Fibroblast of mammary gland (primary cell): ENCODE data around the gene MED12L.

Experiments
- DNase-seq: peaks from one replicate; pipeline ENCODE4 v3.0.0-alpha.2; 2010; ENCODE audit warnings: low read depth
- H3K4me3 ChIP-seq: 2 replicates; pipeline ENCODE4 v1.5.1; 2011; ENCODE audit warnings: low read depth, mild to moderate bottlenecking, low read length, moderate library complexity; ENCODE audit not compliant: control insufficient read depth
- CTCF ChIP-seq: conservative IDR thresholded peaks from 2 replicates; pipeline ENCODE4 v1.5.1; 2011; ENCODE audit warnings: low read depth, low read length, inconsistent platforms; ENCODE audit not compliant: control insufficient read depth, insufficient read depth

The MED12L gene

GRCh38 chr3:151269631-151270030 is 184.2 kb downstream of the MED12L start:
- no peak for TF ChIP-seq CTCF
- no peak overlapping the region for H3K4me3 ChIP-seq
- no peak for DNase-seq

GRCh38 chr3:151275091-151275490 is 189.6 kb downstream of the MED12L start:
- no peak overlapping the region for H3K4me3 ChIP-seq
- no peak for DNase-seq
- TF ChIP-seq CTCF = no peak

GRCh38 chr3:151276038-151276686 is 190.7 kb downstream of the MED12L start:
- TF ChIP-seq CTCF = no peak
- no peak overlapping the region for H3K4me3 ChIP-seq
- DNase-seq = no peak

GRCh38 chr3:151276687-151277042 is 191.2 kb downstream of the MED12L start:
- DNase-seq = no peak
- no peak for TF ChIP-seq CTCF
- no peak overlapping the region for H3K4me3 ChIP-seq

- no peak for DNase-seq
- no peak within 1 kb of the TSS for H3K4me3 ChIP-seq
- TF ChIP-seq CTCF = no peak
Measured at GRCh38 chr3:151278230-151278629, 192.8 kb downstream of the MED12L start, which contains the start of gene P2RY14. TSS of gene P2RY14 (minus strand) at chr3:151278542. CDS start at chr3:151214316, 64,226 bp downstream.

- no peak for TF ChIP-seq CTCF
- DNase-seq = peak; percentile 31
- H3K4me3 ChIP-seq = no peak overlapping the region
Measured at GRCh38 chr3:151281671-151282324, 196.3 kb downstream of the MED12L start.

- H3K4me3 ChIP-seq = no peak overlapping the region
- peak; percentile 67 for TF ChIP-seq CTCF
- peak; percentile 74 for DNase-seq
Measured at GRCh38 chr3:151282921-151283320, 197.5 kb downstream of the MED12L start.
